CD4-positive, CD25-positive, alpha-beta regulatory T cell (primary cell): Measurements from ENCODE around the gene KLHDC3. TPM values are rescaled to one million over a fixed set of nuclear protein-coding genes. Genes with fewer than 3 reads are reported as not detected.
A peak's percentile ranks its signal among the peaks of the same experiment; 100 is the strongest.
"Not testable (repeated sequence)": the region's sequence is repeated elsewhere in the genome, so short reads cannot be mapped to it uniquely, and the experiment has no call there.

ENCODE experiments used
- ATAC-seq, 2 donors: fragments of 150-1000 bp; cut with Tn5 transposase; one replicate each; pipeline ENCODE4 v1.10.0; 2021; ENCODE audit warnings: low read depth in 2 of 2, moderate number of reproducible peaks in 2 of 2, moderate library complexity in 1 of 2
- DNase-seq, 3 donors: peaks; one replicate each; pipeline versions ENCODE4 v3.0.0 to v3.0.0-alpha.2; 2012 to 2022; ENCODE audit warnings: mixed read lengths in 1 of 3
- H3K27ac ChIP-seq: one replicate; pipeline ENCODE4 v1.7.0; 2013; ENCODE audit warnings: mild to moderate bottlenecking, low read length; ENCODE audit not compliant: insufficient read depth, poor library complexity, severe bottlenecking
- H3K27me3 ChIP-seq: one replicate; pipeline ENCODE4 v1.7.0; 2013; ENCODE audit warnings: low read length; ENCODE audit not compliant: control insufficient read depth, insufficient read depth
- H3K36me3 ChIP-seq: one replicate; pipeline ENCODE4 v1.7.0; 2013; ENCODE audit warnings: mild to moderate bottlenecking, low read length, moderate library complexity; ENCODE audit not compliant: control insufficient read depth, insufficient read depth
- H3K4me1 ChIP-seq: 2 replicates; pipeline ENCODE4 v1.7.0; 2013; ENCODE audit warnings: mild to moderate bottlenecking, low read length; ENCODE audit not compliant: insufficient read depth, control insufficient read depth, poor library complexity, severe bottlenecking
- H3K4me3 ChIP-seq: one replicate; pipeline ENCODE4 v1.7.0; 2013; ENCODE audit warnings: low read depth, mild to moderate bottlenecking, low read length, moderate library complexity
- H3K9me3 ChIP-seq, 2 experiments: 1 replicate in 1 of 2; 2 replicates in 1 of 2; pipeline ENCODE4 v1.7.0; 2013; ENCODE audit warnings: low read length in 2 of 2, mild to moderate bottlenecking in 1 of 2, moderate library complexity in 1 of 2; ENCODE audit not compliant: control insufficient read depth in 2 of 2
- H3K27ac Mint-ChIP-seq, 3 donors: one replicate each; pipeline ENCODE4 v1.8.0; 2020 to 2022; ENCODE audit warnings: mild to moderate bottlenecking in 3 of 3, mixed read lengths in 3 of 3, moderate library complexity in 2 of 3
- H3K27me3 Mint-ChIP-seq: one replicate; pipeline ENCODE4 v1.8.0; 2022; ENCODE audit warnings: mild to moderate bottlenecking, mixed read lengths
- H3K36me3 Mint-ChIP-seq: one replicate; pipeline ENCODE4 v1.8.0; 2020; ENCODE audit warnings: mixed read lengths
- H3K4me1 Mint-ChIP-seq, 4 donors: one replicate each; pipeline ENCODE4 v1.8.0; 2020 to 2022; ENCODE audit warnings: mixed read lengths in 4 of 4, mild to moderate bottlenecking in 1 of 4
- H3K4me3 Mint-ChIP-seq, 4 donors: one replicate each; pipeline ENCODE4 v1.8.0; 2020 to 2022; ENCODE audit warnings: mild to moderate bottlenecking in 4 of 4, mixed read lengths in 4 of 4, moderate library complexity in 3 of 4
- H3K9me3 Mint-ChIP-seq, 7 donors: one replicate each; pipeline ENCODE4 v1.8.0; 2020 to 2022; ENCODE audit warnings: mixed read lengths in 7 of 7, mild to moderate bottlenecking in 3 of 7, moderate library complexity in 2 of 7
- polyA plus RNA-seq, 4 donors: library from polyadenylated mRNA; unstranded; fragments of 300-500 nt; fragmentation: Illumina TruSeq; gene quantifications; one replicate each; pipeline ENCODE4 v1.2.3, GENCODE V29; 2021
- total RNA-seq: library from RNA; stranded (reverse); gene quantifications from one replicate; pipeline ENCODE4 v1.2.3, GENCODE V29; 2022

KLHDC3 gene
- total and polyA plus RNA-seq, 5 donors from 2014 or later, result 38.6 to 130 (median 124) TPM

- no peaks in the 10 kb centered on the region for H3K27me3 ChIP-seq
- no peaks in the 10 kb centered on the region for H3K9me3 Mint-ChIP-seq
- peak overlapping the region in 1 of 3 donors; percentile 76 for H3K27ac Mint-ChIP-seq
- H3K36me3 Mint-ChIP-seq, result peaks cover 31% of the 10 kb centered on the region
- H3K9me3 ChIP-seq, result no peaks in the 10 kb centered on the region
- peaks cover 0 to 2% (median 0%) of the 10 kb centered on the region in 4 donors for H3K4me1 Mint-ChIP-seq
- ATAC-seq, result no peak
- no peak overlapping the region for H3K4me3 ChIP-seq
- peaks cover 28% of the 10 kb centered on the region for H3K36me3 ChIP-seq
- no peak overlapping the region for H3K27ac ChIP-seq
- no peaks in the 10 kb centered on the region for H3K27me3 Mint-ChIP-seq
- DNase-seq, result no peak
- H3K4me3 Mint-ChIP-seq, result peak overlapping the region in 1 of 4 donors; percentile 35
- H3K4me1 ChIP-seq, result no peaks in the 10 kb centered on the region
Observed at GRCh38 chr6:43040542-43041257, 26.7 kb downstream of the KLHDC3 start.

DNA sequence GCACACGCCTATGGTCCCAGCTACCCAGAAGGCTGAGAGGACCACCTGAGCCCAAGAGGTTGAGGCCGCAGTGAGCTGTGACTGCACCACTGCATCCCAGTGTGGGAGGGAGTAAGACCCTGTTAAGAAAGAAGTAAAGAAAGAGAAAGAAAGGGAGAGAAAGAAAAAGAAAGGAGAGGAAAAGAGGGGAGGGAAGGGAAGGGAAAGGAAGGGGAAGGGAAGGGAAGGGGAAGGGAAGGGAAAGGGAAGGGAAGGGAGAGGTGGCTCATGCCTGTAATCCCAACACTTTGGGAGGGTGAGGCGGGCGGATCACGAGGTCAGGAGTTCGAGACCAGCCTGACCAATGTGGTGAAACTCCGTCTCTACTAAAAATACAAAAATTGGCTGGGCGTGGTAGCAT is 27.4 kb downstream of the KLHDC3 start:
- not testable (repeated sequence) for H3K4me1 ChIP-seq, H3K27ac Mint-ChIP-seq, H3K9me3 Mint-ChIP-seq, ATAC-seq, H3K4me3 ChIP-seq, H3K4me3 Mint-ChIP-seq, H3K27me3 ChIP-seq, H3K4me1 Mint-ChIP-seq, H3K9me3 ChIP-seq, DNase-seq, H3K27me3 Mint-ChIP-seq, H3K27ac ChIP-seq
- H3K36me3 Mint-ChIP-seq, result peaks cover 35% of the 10 kb centered on the region
- H3K36me3 ChIP-seq, result peaks cover 32% of the 10 kb centered on the region

DNA sequence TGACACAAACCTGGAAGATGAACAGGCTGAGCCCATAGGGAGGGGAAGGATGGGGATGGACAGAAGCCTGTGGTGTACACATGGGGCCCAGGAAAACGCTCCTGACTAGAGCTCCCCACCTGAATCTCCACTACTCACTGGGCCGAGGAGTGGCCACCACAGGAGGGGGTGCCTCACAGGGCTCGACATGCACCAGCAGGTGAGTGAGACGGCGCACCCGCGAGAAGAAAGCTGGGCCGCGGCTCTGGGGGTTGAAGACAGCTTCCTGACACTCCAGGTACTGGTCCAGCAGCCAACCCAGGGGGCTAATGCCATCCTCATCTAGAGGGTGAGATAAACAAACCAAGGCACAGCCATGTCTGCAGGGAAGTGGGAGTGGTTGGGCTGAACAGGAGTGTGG is 29.3 kb downstream of the KLHDC3 start:
- DNase-seq (no peak), ATAC-seq (no peak)
- Mint-ChIP-seq H3K4me1 (peaks cover 0 to 2% (median 0%) of the 10 kb centered on the region in 4 donors), H3K36me3 (peaks cover 30% of the 10 kb centered on the region), H3K4me3 (no peak overlapping the region), H3K27me3 (no peaks in the 10 kb centered on the region), H3K9me3 (no peaks in the 10 kb centered on the region), H3K27ac (no peak overlapping the region)
- no peaks in the 10 kb centered on the region for H3K9me3 ChIP-seq
- no peaks in the 10 kb centered on the region for H3K4me1 ChIP-seq
- no peak overlapping the region for H3K27ac ChIP-seq
- H3K36me3 ChIP-seq, result peaks cover 31% of the 10 kb centered on the region
- no peaks in the 10 kb centered on the region for H3K27me3 ChIP-seq
- no peak overlapping the region for H3K4me3 ChIP-seq

DNA sequence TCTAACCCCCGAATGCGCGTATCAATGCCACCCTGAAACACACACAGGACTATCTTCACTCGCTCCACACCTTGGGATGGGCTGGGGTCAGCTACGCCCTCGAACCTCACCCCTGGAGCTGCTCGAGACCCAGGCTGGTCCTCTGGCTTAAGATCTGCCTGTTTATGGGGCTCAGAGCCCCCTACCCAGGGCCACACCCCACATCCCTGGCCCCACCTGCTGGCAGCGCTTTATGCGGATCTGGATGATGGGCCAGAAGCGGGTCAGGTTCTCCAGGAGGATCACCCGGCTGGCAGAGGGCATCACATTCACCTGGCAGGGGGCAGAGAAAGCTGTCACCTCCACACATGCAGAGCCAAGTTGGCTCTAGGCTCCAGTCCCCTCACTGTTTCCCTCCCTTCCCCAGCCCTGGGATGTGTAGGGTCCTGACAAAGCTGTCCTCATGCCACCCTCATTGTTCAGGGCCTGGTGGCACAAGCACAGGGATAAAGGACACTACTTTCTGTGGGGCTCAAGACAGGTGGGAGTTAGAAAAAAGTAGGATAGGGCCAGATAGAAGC is 31.4 kb downstream of the KLHDC3 start:
- Mint-ChIP-seq H3K27me3 (no peaks in the 10 kb centered on the region), H3K4me1 (peaks cover 0 to 5% (median under 1%) of the 10 kb centered on the region in 4 donors), H3K36me3 (peaks cover 32% of the 10 kb centered on the region), H3K27ac (no peak overlapping the region), H3K9me3 (no peaks in the 10 kb centered on the region), H3K4me3 (no peak overlapping the region)
- H3K4me3 ChIP-seq, result no peak overlapping the region
- no peak overlapping the region for H3K27ac ChIP-seq
- H3K36me3 ChIP-seq, result peaks cover 30% of the 10 kb centered on the region
- no peak for DNase-seq
- H3K4me1 ChIP-seq, result no peaks in the 10 kb centered on the region
- H3K27me3 ChIP-seq, result no peaks in the 10 kb centered on the region
- no peak for ATAC-seq
- no peaks in the 10 kb centered on the region for H3K9me3 ChIP-seq

DNA sequence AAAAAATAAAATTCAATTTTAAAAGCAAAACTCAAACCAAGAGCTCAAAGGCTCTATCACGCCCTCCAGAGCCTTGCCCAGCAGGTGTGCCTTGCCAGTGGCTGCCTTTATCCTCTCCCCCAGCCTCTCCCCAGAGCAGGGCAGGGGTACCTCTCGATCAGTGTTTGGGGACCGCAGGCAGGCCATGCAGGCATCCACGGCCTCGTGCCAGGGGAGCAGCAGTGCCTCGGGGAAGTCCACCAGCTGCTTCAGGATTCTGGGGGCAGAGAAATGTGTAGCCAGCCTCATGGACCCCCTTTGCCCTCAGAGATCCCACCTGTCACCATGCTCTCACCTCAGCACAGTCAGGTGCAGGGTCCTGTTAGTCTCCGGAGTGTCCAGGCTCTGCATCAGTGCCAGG is 33.9 kb downstream of the KLHDC3 start:
- ATAC-seq (no peak), DNase-seq (no peak)
- peaks cover 0 to 23% (median 18%) of the 10 kb centered on the region in 4 donors for H3K4me1 Mint-ChIP-seq
- no peak overlapping the region for H3K27ac ChIP-seq
- no peaks in the 10 kb centered on the region for H3K9me3 Mint-ChIP-seq
- H3K4me1 ChIP-seq, result peaks cover 10% of the 10 kb centered on the region
- peaks cover 30% of the 10 kb centered on the region for H3K36me3 ChIP-seq
- no peak overlapping the region for H3K4me3 ChIP-seq
- H3K4me3 Mint-ChIP-seq, result peak overlapping the region in 1 of 4 donors; percentile 54
- no peaks in the 10 kb centered on the region for H3K27me3 Mint-ChIP-seq
- H3K27me3 ChIP-seq, result no peaks in the 10 kb centered on the region
- no peaks in the 10 kb centered on the region for H3K9me3 ChIP-seq
- peaks cover 30% of the 10 kb centered on the region for H3K36me3 Mint-ChIP-seq
- H3K27ac Mint-ChIP-seq, result no peak overlapping the region

DNA sequence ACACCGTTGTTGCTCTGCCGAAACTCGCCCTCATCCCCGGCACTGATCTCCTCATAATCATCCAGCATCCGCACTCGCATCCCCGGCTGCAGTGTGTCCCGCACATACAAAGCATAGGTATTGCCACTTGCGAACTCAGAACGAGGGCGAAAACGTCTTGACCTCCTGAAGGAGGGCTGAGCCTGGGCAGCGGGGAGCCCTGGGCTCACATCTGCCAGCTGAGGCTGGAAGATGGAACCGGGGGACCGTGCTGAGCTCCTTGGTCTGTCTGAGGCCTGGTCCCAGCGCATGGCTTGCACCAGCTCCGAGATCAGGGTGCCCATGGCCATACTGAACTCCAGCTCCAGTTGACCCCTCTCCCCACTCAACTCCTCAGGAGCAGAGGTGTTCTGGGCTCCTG is 36.9 kb downstream of the KLHDC3 start:
- H3K4me1 ChIP-seq, result peaks cover 21% of the 10 kb centered on the region
- no peak overlapping the region for H3K4me3 ChIP-seq
- H3K36me3 Mint-ChIP-seq, result peaks cover 31% of the 10 kb centered on the region
- no peaks in the 10 kb centered on the region for H3K27me3 Mint-ChIP-seq
- no peaks in the 10 kb centered on the region for H3K27me3 ChIP-seq
- no peaks in the 10 kb centered on the region for H3K9me3 Mint-ChIP-seq
- H3K4me3 Mint-ChIP-seq, result peak overlapping the region in 1 of 4 donors; percentile 84
- peaks cover 0 to 41% (median 29%) of the 10 kb centered on the region in 4 donors for H3K4me1 Mint-ChIP-seq
- DNase-seq (no peak), ATAC-seq (no peak)
- no peaks in the 10 kb centered on the region for H3K9me3 ChIP-seq
- peaks cover 28% of the 10 kb centered on the region for H3K36me3 ChIP-seq
- no peak overlapping the region for H3K27ac ChIP-seq
- peak overlapping the region; percentile 86 to 93 (median 90) for H3K27ac Mint-ChIP-seq

DNA sequence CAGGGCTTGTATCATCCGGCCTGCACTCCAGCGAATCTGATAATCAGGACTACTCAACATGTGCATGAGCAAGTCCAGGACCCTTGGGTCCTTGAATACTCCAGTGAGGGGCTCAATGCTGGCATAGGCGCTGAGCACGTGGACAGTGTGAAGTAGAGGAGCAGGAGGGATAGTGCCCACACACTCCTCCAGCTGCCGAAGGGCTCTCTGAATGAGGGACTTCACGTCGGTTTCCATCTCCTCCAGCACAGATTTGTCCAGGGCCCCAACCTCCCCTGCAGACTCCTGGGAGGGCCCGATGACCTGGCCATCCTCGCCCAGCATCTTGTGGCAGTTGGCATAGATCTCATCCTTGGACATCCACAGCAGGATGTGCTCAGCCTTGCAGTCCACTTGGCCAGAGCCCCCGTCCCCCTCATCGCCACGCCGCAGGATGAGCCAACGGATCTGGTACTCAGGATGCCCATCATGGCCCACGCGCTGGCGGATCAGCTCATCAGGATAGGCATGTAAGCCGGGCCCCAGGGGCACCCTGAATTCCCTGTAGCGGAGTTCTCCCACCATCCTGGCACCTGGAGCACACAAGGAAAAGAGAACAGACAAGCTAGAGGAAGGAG is 38.3 kb downstream of the KLHDC3 start:
- H3K36me3 Mint-ChIP-seq, result peaks cover 26% of the 10 kb centered on the region
- ATAC-seq, result no peak
- H3K27ac ChIP-seq, result no peak overlapping the region
- peak overlapping the region; percentile 81 to 98 (median 95) for H3K4me3 Mint-ChIP-seq
- no peaks in the 10 kb centered on the region for H3K27me3 ChIP-seq
- H3K9me3 ChIP-seq, result no peaks in the 10 kb centered on the region
- H3K4me1 Mint-ChIP-seq, result peaks cover 0 to 44% (median 30%) of the 10 kb centered on the region in 4 donors
- peaks cover 21% of the 10 kb centered on the region for H3K4me1 ChIP-seq
- no peaks in the 10 kb centered on the region for H3K27me3 Mint-ChIP-seq
- H3K36me3 ChIP-seq, result peaks cover 22% of the 10 kb centered on the region
- H3K27ac Mint-ChIP-seq, result peak overlapping the region; percentile 96 to 100 (median 97)
- H3K4me3 ChIP-seq, result no peak overlapping the region
- DNase-seq, result no peak
- H3K9me3 Mint-ChIP-seq, result no peaks in the 10 kb centered on the region
